Hepatocyte (in vitro differentiated cells): ENCODE data around the gene RNF17.

Experiments
- EZH2 ChIP-seq: fragments of 200-600 bp; sonication (generic); IDR thresholded peaks from 2 replicates; pipeline ENCODE4 v1.6.1; 2016; ENCODE audit warnings: antibody characterized with exemption, mild to moderate bottlenecking, borderline replicate concordance
- TF ChIP-seq, protein P1 (sequence below): fragments of 200-600 bp; sonication (generic); IDR thresholded peaks from 2 replicates; pipeline ENCODE4 v1.5.1; 2016; ENCODE audit warnings: antibody characterized with exemption, mild to moderate bottlenecking; ENCODE audit not compliant: poor library complexity

DNA sequence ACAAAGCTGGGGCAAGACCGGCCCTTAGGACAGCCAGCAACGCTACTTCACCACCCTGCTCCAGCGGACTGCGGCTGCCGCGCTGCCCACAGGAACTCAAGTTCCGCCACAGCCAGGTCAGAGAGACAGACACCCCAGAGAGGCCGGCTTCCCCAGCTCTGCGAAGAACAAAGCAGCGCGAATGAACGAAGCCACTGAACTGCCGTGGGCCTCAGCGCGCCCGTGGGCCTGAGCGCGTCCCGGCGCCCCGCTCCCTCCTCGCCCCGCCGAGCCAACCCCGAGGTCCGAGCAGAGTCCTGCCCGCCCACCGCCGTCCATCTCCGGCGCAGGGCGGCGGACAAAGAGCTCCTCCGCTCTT is 158.4 kb downstream of the RNF17 start:
- TF ChIP-seq, protein P1, sequence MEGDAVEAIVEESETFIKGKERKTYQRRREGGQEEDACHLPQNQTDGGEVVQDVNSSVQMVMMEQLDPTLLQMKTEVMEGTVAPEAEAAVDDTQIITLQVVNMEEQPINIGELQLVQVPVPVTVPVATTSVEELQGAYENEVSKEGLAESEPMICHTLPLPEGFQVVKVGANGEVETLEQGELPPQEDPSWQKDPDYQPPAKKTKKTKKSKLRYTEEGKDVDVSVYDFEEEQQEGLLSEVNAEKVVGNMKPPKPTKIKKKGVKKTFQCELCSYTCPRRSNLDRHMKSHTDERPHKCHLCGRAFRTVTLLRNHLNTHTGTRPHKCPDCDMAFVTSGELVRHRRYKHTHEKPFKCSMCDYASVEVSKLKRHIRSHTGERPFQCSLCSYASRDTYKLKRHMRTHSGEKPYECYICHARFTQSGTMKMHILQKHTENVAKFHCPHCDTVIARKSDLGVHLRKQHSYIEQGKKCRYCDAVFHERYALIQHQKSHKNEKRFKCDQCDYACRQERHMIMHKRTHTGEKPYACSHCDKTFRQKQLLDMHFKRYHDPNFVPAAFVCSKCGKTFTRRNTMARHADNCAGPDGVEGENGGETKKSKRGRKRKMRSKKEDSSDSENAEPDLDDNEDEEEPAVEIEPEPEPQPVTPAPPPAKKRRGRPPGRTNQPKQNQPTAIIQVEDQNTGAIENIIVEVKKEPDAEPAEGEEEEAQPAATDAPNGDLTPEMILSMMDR, result no peak
- no peak for TF ChIP-seq EZH2
